Lower leg skin (tissue), 4 donors: ENCODE data around the gene C2orf92. TPM values are rescaled to one million over a fixed set of nuclear protein-coding genes. Genes with fewer than 3 reads are reported as not detected.

Experiments used
- DNase-seq, 2 donors: peaks; one replicate each; pipeline ENCODE4 v3.0.0-alpha.2; 2019; ENCODE audit warnings: low spot score in 2 of 2
- H3K4me3 ChIP-seq: fragments of 200-600 bp; sonication (generic); 2 replicates; pipeline ENCODE4 v1.5.1; 2017; ENCODE audit warnings: mild to moderate bottlenecking, low read depth; ENCODE audit not compliant: poor library complexity, severe bottlenecking
- POLR2A ChIP-seq, 2 donors: fragments of 450-650 bp; IDR thresholded peaks; one replicate each; pipeline ENCODE4 v1.6.1; 2016 to 2017; ENCODE audit warnings: antibody characterized with exemption in 2 of 2, mild to moderate bottlenecking in 1 of 2, moderate library complexity in 1 of 2
- WGBS, 2 donors: methylation state at CpG; one replicate each; pipeline ENCODE4 v1.1.5; 2018; 5-methylcytosine and 5-hydroxymethylcytosine counted together
- intact Hi-C: fragments of 100-400 bp; cut with DNase I; formaldehyde crosslinking; loops from one replicate; pipeline ENCODE4 v1.15.0; 2023; ENCODE audit warnings: low total_unique reads
- total RNA-seq, 4 donors: library from RNA; depleted of rRNA; stranded (reverse); fragments of >200 nt; gene quantifications; one replicate each; pipeline ENCODE4 v1.1.0, GENCODE V29; 2016
- TF ChIP-seq, protein P1 (sequence below), 3 donors: fragments of 450-650 bp; IDR thresholded peaks; one replicate each; pipeline ENCODE4 v1.5.1; 2016; ENCODE audit warnings: antibody characterized with exemption in 3 of 3, mild to moderate bottlenecking in 3 of 3, moderate library complexity in 2 of 3

C2orf92 gene
- total RNA-seq, 4 donors from 2014 or later, result 5.0 to 20.2 (median 13.4) TPM

DNA sequence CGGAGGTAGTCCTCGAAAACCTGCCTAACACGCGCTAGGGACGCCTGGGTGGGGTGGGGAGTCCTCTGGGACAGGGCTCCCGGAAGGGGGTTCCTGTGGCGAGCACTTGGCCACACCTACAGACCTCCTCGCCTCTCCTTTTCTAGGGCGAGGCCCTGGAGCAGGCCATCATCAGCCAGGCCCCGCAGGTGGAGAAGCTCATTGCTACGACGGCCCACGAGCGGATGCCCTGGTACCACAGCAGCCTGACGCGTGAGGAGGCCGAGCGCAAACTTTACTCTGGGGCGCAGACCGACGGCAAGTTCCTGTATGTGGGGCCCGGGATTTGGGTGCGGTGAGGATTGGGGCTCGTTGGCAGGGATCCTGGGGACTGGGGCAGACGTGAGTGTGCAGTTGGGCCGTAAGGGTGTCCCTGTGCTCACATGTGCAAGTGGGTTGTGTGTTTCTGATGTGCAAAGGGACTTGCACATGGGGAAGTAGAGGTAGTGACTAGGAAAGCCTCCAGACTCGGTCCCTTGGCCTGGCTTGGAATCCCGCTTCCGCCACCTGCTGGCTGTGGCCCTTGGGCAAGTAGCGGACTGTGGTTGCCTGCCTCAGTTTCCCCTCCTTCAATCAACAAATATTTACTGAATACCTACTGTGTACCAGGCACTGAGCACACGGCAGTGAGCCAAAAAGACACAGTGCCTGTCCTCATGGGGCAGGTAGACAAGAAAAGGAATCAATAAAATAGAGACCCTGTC lies 55.6 kb downstream of the C2orf92 start:
- WGBS, 2 donors, result 93 to 94% methylated on average over 31 of the region's 31 CpGs
- no peak overlapping the region for H3K4me3 ChIP-seq
- TF ChIP-seq POLR2A (IDR thresholded peaks at IDR 0.05), result no peak
- TF ChIP-seq, protein P1, sequence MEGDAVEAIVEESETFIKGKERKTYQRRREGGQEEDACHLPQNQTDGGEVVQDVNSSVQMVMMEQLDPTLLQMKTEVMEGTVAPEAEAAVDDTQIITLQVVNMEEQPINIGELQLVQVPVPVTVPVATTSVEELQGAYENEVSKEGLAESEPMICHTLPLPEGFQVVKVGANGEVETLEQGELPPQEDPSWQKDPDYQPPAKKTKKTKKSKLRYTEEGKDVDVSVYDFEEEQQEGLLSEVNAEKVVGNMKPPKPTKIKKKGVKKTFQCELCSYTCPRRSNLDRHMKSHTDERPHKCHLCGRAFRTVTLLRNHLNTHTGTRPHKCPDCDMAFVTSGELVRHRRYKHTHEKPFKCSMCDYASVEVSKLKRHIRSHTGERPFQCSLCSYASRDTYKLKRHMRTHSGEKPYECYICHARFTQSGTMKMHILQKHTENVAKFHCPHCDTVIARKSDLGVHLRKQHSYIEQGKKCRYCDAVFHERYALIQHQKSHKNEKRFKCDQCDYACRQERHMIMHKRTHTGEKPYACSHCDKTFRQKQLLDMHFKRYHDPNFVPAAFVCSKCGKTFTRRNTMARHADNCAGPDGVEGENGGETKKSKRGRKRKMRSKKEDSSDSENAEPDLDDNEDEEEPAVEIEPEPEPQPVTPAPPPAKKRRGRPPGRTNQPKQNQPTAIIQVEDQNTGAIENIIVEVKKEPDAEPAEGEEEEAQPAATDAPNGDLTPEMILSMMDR (IDR thresholded peaks at IDR 0.05), result no peak
- DNase-seq, result no peak
- intact Hi-C loops, result no loop called here

GRCh38 chr2:97726261-97727064 lies 57.0 kb downstream of the C2orf92 start:
- no peak overlapping the region for H3K4me3 ChIP-seq
- no peak for TF ChIP-seq POLR2A (IDR thresholded peaks at IDR 0.05)
- TF ChIP-seq, protein P1 (IDR thresholded peaks at IDR 0.05), result no peak
- intact Hi-C loops, result no loop called here
- DNase-seq, result no peak
- 52 to 77% methylated on average over 4 of the region's 4 CpGs for WGBS, 2 donors

- TF ChIP-seq, protein P1 (IDR thresholded peaks at IDR 0.05), result no peak
- TF ChIP-seq POLR2A (IDR thresholded peaks at IDR 0.05), result no peak
- intact Hi-C loops, result no loop called here
These were observed 57.8 kb downstream of the C2orf92 start for GRCh38 chr2:97727296-97727695.

DNA sequence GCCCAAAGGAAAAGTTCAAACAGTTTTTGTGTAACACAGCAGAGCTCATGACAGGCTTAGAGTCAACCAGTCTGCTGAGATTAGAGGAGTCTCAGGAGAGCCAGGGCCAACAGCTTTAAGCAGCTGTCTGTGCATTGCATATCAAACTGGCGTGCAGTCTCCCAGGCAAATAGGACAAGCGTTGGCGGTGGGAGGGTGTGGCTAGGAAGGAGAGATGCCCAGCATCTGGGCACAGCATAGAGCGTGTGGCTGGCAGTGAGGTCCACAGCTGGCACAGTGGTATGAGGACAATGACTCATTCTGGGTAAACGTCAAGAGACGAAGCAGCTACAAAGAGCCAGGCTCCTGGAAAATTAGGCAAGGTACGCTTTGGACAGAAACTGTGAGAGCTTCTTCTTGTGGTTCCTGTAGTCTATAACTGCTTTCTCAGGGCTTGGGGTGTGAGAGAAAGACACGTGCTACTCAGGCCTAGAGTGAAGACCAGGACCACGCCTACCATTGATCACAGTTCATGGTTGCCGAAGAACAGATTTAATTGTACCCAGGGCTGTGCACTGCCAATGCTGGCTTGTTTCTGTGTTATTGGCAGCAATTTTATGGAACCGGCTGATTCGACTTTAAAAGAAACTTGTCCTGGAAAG lies 58.7 kb downstream of the C2orf92 start:
- peak in 1 of 2 donors; percentile 41 for DNase-seq
- 20 to 23% methylated on average over 12 of the region's 12 CpGs for WGBS, 2 donors
- no peak for TF ChIP-seq POLR2A (IDR thresholded peaks at IDR 0.05)
- TF ChIP-seq, protein P1 (IDR thresholded peaks at IDR 0.05), result no peak
- H3K4me3 ChIP-seq, result no peak overlapping the region
- intact Hi-C loops, result no loop called here

More at GRCh38 chr2:97727296-97727695, 57.8 kb downstream of the C2orf92 start:
- no peak for DNase-seq
- no peak overlapping the region for H3K4me3 ChIP-seq
- 90 to 92% methylated on average over 7 of the region's 7 CpGs for WGBS, 2 donors

DNA sequence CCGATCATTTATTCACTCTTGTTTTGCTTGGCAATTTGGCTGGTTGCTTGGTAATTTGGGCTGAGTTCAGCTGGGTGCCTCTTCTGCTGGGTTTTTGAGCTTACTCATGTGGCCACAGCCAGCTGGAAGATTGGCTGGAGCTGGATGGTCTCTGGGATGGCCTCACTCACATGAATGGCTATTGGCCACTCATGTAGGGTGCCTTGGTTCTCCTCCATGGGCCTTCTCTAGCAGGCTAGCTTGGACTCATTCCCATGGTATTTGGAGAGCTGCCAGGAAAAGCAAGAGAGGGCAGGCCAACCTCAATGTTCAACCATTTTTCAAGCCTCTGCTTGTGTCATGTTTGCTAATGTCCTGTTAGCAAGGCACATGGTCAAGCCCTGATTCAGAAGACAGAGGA lies 60.7 kb downstream of the C2orf92 start:
- intact Hi-C loops, result no loop called here

More for the DNA sequence above, 60.7 kb downstream of the C2orf92 start:
- WGBS, 2 donors, result 79 to 86% methylated on average over 1 of the region's 1 CpG
- no peak for TF ChIP-seq POLR2A (IDR thresholded peaks at IDR 0.05)
- TF ChIP-seq, protein P1 (IDR thresholded peaks at IDR 0.05), result no peak
- DNase-seq, result no peak
- no peak overlapping the region for H3K4me3 ChIP-seq
